ENCODE results near the gene CKAP2L. TPM values are rescaled to one million over a fixed set of nuclear protein-coding genes. Genes with fewer than 3 reads are reported as not detected.

CKAP2L gene
- total and polyA plus RNA-seq, 10 of the 15 experiments (the other 5 are each of a cell fraction or from before 2014, with no cell fraction given): 10.5 to 37.4 (median 20.2) TPM

- TF ChIP-seq, protein P1, sequence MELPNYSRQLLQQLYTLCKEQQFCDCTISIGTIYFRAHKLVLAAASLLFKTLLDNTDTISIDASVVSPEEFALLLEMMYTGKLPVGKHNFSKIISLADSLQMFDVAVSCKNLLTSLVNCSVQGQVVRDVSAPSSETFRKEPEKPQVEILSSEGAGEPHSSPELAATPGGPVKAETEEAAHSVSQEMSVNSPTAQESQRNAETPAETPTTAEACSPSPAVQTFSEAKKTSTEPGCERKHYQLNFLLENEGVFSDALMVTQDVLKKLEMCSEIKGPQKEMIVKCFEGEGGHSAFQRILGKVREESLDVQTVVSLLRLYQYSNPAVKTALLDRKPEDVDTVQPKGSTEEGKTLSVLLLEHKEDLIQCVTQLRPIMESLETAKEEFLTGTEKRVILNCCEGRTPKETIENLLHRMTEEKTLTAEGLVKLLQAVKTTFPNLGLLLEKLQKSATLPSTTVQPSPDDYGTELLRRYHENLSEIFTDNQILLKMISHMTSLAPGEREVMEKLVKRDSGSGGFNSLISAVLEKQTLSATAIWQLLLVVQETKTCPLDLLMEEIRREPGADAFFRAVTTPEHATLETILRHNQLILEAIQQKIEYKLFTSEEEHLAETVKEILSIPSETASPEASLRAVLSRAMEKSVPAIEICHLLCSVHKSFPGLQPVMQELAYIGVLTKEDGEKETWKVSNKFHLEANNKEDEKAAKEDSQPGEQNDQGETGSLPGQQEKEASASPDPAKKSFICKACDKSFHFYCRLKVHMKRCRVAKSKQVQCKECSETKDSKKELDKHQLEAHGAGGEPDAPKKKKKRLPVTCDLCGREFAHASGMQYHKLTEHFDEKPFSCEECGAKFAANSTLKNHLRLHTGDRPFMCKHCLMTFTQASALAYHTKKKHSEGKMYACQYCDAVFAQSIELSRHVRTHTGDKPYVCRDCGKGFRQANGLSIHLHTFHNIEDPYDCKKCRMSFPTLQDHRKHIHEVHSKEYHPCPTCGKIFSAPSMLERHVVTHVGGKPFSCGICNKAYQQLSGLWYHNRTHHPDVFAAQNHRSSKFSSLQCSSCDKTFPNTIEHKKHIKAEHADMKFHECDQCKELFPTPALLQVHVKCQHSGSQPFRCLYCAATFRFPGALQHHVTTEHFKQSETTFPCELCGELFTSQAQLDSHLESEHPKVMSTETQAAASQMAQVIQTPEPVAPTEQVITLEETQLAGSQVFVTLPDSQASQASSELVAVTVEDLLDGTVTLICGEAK (IDR thresholded peaks at IDR 0.05; ENCODE audit: borderline replicate concordance): no peak
- TF ChIP-seq, protein P2, sequence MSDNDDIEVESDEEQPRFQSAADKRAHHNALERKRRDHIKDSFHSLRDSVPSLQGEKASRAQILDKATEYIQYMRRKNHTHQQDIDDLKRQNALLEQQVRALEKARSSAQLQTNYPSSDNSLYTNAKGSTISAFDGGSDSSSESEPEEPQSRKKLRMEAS (IDR thresholded peaks at IDR 0.05; ENCODE audit: low read depth, low read length): peak; percentile 71; the same call in 1 of the 2 replicates
- TF ChIP-seq MEF2A (IDR thresholded peaks at IDR 0.05; ENCODE audit: insufficient read depth, low read depth, low read length) (peak; percentile 32; the same call in 1 of the 2 replicates), CREB1 (IDR thresholded peaks at IDR 0.05; ENCODE audit: low read depth) (peak; percentile 65; the same call in 1 of the 2 replicates), FOXK2 (IDR thresholded peaks at IDR 0.05) (peak; percentile 33; the same call in 1 of the 2 replicates), JUNB (IDR thresholded peaks at IDR 0.05) (0 out of 2 replicates have a peak, but pooled peaks have one; percentile 10), USF1 (IDR thresholded peaks at IDR 0.05; ENCODE audit: borderline replicate concordance, extremely low read length, insufficient read depth, low read depth, low read length) (peak; percentile 61), YY1 (IDR thresholded peaks at IDR 0.05; ENCODE audit: low read depth, low read length) (0 out of 2 replicates have a peak, but pooled peaks have one; percentile 19), MEF2B (IDR thresholded peaks at IDR 0.05; ENCODE audit: partially characterized antibody, poor library complexity, severe bottlenecking) (peak; percentile 40), POU2F2 (IDR thresholded peaks at IDR 0.05; ENCODE audit: borderline replicate concordance, low read depth, low read length) (peak; percentile 68; the same call in 2 of the 3 replicates), CBFB (IDR thresholded peaks at IDR 0.05; ENCODE audit: low read depth) (no peak), POLR2AphosphoS5 (IDR thresholded peaks at IDR 0.05; ENCODE audit: low read length) (0 out of 2 replicates have a peak, but pooled peaks have one; percentile 45), BRCA1 (IDR thresholded peaks at IDR 0.05; ENCODE audit: low read depth, low read length) (no peak), PRDM15 (CRISPR knock-in tag; IDR thresholded peaks at IDR 0.05) (no peak), YBX1 (IDR thresholded peaks at IDR 0.05) (no peak), ZNF622 (IDR thresholded peaks at IDR 0.05) (no peak), E2F4 (IDR thresholded peaks at IDR 0.05; ENCODE audit: low read depth, low read length) (no peak), TCF12 (IDR thresholded peaks at IDR 0.05; ENCODE audit: low read depth, low read length) (peak; percentile 87), GATAD2B (conservative IDR thresholded peaks at IDR 0.05; ENCODE audit: low read depth) (no peak)
- TF ChIP-seq, protein P3, sequence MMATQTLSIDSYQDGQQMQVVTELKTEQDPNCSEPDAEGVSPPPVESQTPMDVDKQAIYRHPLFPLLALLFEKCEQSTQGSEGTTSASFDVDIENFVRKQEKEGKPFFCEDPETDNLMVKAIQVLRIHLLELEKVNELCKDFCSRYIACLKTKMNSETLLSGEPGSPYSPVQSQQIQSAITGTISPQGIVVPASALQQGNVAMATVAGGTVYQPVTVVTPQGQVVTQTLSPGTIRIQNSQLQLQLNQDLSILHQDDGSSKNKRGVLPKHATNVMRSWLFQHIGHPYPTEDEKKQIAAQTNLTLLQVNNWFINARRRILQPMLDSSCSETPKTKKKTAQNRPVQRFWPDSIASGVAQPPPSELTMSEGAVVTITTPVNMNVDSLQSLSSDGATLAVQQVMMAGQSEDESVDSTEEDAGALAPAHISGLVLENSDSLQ (IDR thresholded peaks at IDR 0.05): peak; percentile 25; the same call in 1 of the 2 replicates
Observed at GRCh38 chr2:112805542-112805941, 41.1 kb upstream of the CKAP2L start (continued).
